GM12891 (cell line): Measurements from ENCODE around the gene IL25.

Experiments
- POLR2A ChIP-seq: IDR thresholded peaks from 2 replicates; pipeline ENCODE4 v1.6.1; 2011; ENCODE audit warnings: low read depth, low read length, control low read depth
- POLR2AphosphoS5 ChIP-seq: IDR thresholded peaks from 2 replicates; pipeline ENCODE4 v1.6.1; 2011; ENCODE audit warnings: low read depth, low read length, control low read depth

DNA sequence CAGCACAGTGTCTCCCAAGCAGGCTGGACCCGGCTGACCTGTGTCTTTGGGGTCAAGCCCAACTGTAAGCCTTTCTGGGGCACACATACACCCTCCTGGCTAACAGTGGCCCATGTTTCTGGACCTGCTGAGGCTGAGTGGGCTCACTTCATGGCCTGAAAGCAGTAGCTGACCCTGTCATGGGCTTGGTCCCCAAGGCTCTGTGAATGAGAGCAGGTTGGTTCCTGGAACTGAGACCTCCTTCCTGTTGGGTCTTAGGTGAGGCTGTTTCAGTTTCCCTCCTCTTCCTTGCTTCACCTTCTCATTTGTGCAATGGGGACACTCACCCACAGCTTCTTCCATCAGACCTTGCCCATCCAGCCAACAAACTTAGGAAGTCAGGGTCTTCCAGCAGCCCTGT lies 744 bp upstream of the IL25 start:
- TF ChIP-seq POLR2AphosphoS5 = no peak
- no peak for TF ChIP-seq POLR2A
